Astrocyte (in vitro differentiated cells and primary cell): ENCODE results near the gene CADPS. TPM values are rescaled to one million over a fixed set of nuclear protein-coding genes. Genes with fewer than 3 reads are reported as not detected.

Experiments used
- DNase-seq: peaks from one replicate; pipeline ENCODE4 v3.0.0-alpha.2; 2010; ENCODE audit warnings: low read depth
- FAIRE-seq: peaks from 2 replicates; lab custom pipeline; 2011; peaks lifted over from hg19 to GRCh38; lab: Jason Lieb, UNC
- H2AFZ ChIP-seq: 2 replicates; pipeline ENCODE4 v1.6.0; 2012; ENCODE audit warnings: low read depth, low read length, inconsistent platforms
- H3K27ac ChIP-seq: 2 replicates; pipeline ENCODE4 v1.5.1; 2011; ENCODE audit warnings: low read depth, low read length, inconsistent platforms
- H3K27me3 ChIP-seq: 2 replicates; pipeline ENCODE4 v1.6.0; 2011; ENCODE audit warnings: low read length, inconsistent platforms; ENCODE audit not compliant: insufficient read depth
- H3K36me3 ChIP-seq: 2 replicates; pipeline ENCODE4 v1.5.1; 2011; ENCODE audit warnings: low read length, inconsistent platforms; ENCODE audit not compliant: insufficient read depth
- H3K4me1 ChIP-seq: 2 replicates; pipeline ENCODE4 v1.5.1; 2011; ENCODE audit warnings: low read length, inconsistent platforms; ENCODE audit not compliant: insufficient read depth
- H3K4me2 ChIP-seq: 2 replicates; pipeline ENCODE4 v1.6.0; 2012; ENCODE audit warnings: low read length, inconsistent platforms
- H3K4me3 ChIP-seq: 2 replicates; pipeline ENCODE4 v1.5.1; 2011; ENCODE audit warnings: low read depth, mild to moderate bottlenecking, low read length, inconsistent platforms; ENCODE audit not compliant: insufficient read depth
- H3K79me2 ChIP-seq: 2 replicates; pipeline ENCODE4 v1.6.0; 2012; ENCODE audit warnings: mild to moderate bottlenecking, low read length, inconsistent platforms; ENCODE audit not compliant: insufficient read depth
- H3K9ac ChIP-seq: 2 replicates; pipeline ENCODE4 v1.6.0; 2012; ENCODE audit warnings: mild to moderate bottlenecking, low read length, inconsistent platforms
- H3K9me3 ChIP-seq: 2 replicates; pipeline ENCODE4 v1.5.1; 2012; ENCODE audit warnings: low read depth, mild to moderate bottlenecking, low read length, inconsistent platforms; ENCODE audit not compliant: insufficient read depth
- H4K20me1 ChIP-seq: 2 replicates; pipeline ENCODE4 v1.6.0; 2012; ENCODE audit warnings: low read length, inconsistent platforms; ENCODE audit not compliant: insufficient read depth
- H3K27ac Mint-ChIP-seq: one replicate; pipeline ENCODE4 v1.8.0; 2021; ENCODE audit warnings: mild to moderate bottlenecking, mixed read lengths; ENCODE audit not compliant: unreplicated experiment
- H3K27me3 Mint-ChIP-seq: one replicate; pipeline ENCODE4 v1.8.0; 2021; ENCODE audit warnings: low read depth, mixed read lengths; ENCODE audit not compliant: unreplicated experiment
- H3K36me3 Mint-ChIP-seq: one replicate; pipeline ENCODE4 v1.8.0; 2021; ENCODE audit warnings: low read depth, mixed read lengths; ENCODE audit not compliant: unreplicated experiment
- H3K4me1 Mint-ChIP-seq: one replicate; pipeline ENCODE4 v1.8.0; 2021; ENCODE audit warnings: low read depth, mixed read lengths; ENCODE audit not compliant: unreplicated experiment
- H3K4me3 Mint-ChIP-seq: one replicate; pipeline ENCODE4 v1.8.0; 2021; ENCODE audit warnings: mild to moderate bottlenecking, moderate library complexity, mixed read lengths; ENCODE audit not compliant: unreplicated experiment
- H3K9me3 Mint-ChIP-seq: one replicate; pipeline ENCODE4 v1.8.0; 2021; ENCODE audit warnings: mild to moderate bottlenecking, mixed read lengths; ENCODE audit not compliant: unreplicated experiment
- EZH2 ChIP-seq: IDR thresholded peaks from 2 replicates; pipeline ENCODE4 v1.6.1; 2012; ENCODE audit warnings: mild to moderate bottlenecking, low read length, inconsistent platforms; ENCODE audit not compliant: insufficient read depth
- total RNA-seq: library from RNA; stranded (reverse); gene quantifications from 2 replicates; pipeline ENCODE4 v1.2.1, GENCODE V29; 2021
- TF ChIP-seq, protein P1 (sequence below): IDR thresholded peaks from 2 replicates; pipeline ENCODE4 v1.5.1; 2011; ENCODE audit warnings: low read depth, mild to moderate bottlenecking, inconsistent platforms, low read length, moderate library complexity; ENCODE audit not compliant: insufficient read depth

Gene CADPS
- total RNA-seq, 1 donor from 2014 or later: 5.4 TPM

DNA sequence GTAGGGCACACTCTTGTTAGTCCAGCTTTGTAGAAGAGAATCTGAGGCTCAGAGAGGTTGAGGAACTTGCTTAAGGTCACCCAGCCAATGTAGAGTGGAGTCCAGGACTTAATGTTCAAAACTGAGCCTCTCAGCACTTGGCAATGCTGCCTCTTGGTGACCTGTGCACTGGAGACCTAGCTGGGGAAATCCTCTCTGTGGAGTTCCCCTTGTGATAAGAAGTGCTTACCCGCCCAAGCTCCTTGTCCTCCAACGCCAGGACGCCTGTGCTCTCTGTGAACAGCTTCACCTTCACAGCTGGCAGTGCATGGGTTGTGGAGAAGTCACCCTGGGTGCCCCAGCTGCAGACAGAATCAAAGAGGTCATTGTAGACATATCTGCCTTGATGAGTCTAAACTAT lies 282.8 kb downstream of the CADPS start:
- peaks cover 2% of the 10 kb centered on the region for H3K27me3 Mint-ChIP-seq

DNA sequence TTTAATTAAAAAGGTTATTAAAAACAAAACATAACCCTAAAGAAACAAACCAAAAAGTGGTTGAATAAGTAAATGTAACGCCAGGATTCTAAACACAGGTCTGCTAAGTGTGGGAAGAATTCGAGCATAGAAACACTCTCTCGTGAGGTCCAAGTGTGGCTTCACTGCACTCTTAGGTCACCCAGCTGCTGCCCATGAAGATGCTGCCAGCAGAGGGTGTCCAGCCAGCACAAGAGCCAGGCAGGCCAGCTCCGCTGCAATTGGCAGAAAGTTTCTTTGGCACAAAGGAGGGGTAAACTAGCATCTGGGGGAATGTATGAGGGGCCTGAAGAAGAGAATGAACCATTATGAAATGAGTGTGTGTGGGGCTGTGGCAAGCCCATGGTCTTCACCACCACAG lies 286.1 kb downstream of the CADPS start:
- peaks cover 25% of the 10 kb centered on the region for H3K4me1 Mint-ChIP-seq
- no peak for TF ChIP-seq EZH2
- TF ChIP-seq, protein P1, sequence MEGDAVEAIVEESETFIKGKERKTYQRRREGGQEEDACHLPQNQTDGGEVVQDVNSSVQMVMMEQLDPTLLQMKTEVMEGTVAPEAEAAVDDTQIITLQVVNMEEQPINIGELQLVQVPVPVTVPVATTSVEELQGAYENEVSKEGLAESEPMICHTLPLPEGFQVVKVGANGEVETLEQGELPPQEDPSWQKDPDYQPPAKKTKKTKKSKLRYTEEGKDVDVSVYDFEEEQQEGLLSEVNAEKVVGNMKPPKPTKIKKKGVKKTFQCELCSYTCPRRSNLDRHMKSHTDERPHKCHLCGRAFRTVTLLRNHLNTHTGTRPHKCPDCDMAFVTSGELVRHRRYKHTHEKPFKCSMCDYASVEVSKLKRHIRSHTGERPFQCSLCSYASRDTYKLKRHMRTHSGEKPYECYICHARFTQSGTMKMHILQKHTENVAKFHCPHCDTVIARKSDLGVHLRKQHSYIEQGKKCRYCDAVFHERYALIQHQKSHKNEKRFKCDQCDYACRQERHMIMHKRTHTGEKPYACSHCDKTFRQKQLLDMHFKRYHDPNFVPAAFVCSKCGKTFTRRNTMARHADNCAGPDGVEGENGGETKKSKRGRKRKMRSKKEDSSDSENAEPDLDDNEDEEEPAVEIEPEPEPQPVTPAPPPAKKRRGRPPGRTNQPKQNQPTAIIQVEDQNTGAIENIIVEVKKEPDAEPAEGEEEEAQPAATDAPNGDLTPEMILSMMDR: no peak
- no peak for FAIRE-seq

More for the DNA sequence above, 282.8 kb downstream of the CADPS start:
- peaks cover 2% of the 10 kb centered on the region for H3K36me3 Mint-ChIP-seq
- peaks cover 10% of the 10 kb centered on the region for H3K4me1 Mint-ChIP-seq
- H3K4me3 Mint-ChIP-seq: no peak overlapping the region
- H3K4me1 ChIP-seq: peaks cover 10% of the 10 kb centered on the region
- no peaks in the 10 kb centered on the region for H3K36me3 ChIP-seq
- H3K27me3 ChIP-seq: no peaks in the 10 kb centered on the region
- H3K9ac ChIP-seq: no peak overlapping the region
- H3K9me3 ChIP-seq: no peaks in the 10 kb centered on the region
- no peak for DNase-seq
- no peak overlapping the region for H3K27ac Mint-ChIP-seq
- no peaks in the 10 kb centered on the region for H3K79me2 ChIP-seq
- no peaks in the 10 kb centered on the region for H4K20me1 ChIP-seq
- no peak overlapping the region for H3K4me3 ChIP-seq
- H3K9me3 Mint-ChIP-seq: no peaks in the 10 kb centered on the region
- no peak for TF ChIP-seq EZH2
- TF ChIP-seq, protein P1: no peak
- H2AFZ ChIP-seq: no peak overlapping the region
- H3K4me2 ChIP-seq: no peak overlapping the region
- H3K27ac ChIP-seq: no peak overlapping the region
- FAIRE-seq: no peak

DNA sequence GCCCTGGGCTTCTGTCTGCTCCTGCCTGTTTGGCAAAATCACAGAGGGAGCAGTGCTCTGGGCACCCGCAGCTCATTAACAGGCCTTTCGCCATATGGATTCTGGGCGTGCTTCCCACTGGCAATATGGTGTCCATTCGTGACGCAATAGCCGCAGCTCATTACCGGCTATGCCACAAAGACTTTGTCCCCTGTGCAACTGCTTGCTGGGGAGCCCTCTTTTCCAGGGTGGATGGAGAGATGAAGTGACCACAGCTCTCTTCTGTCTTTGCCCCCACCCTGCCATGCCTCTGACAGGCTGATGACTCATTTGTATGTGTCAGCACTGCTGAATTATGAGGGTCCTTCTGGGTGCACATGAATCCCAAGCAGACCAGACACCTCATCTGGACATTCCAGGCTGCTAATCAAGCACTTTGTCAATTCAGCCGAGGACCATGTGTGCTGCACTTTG lies 287.6 kb downstream of the CADPS start:
- H2AFZ ChIP-seq: peak overlapping the region; percentile 48
- FAIRE-seq: peak; percentile 99
- peak overlapping the region; percentile 62 for H3K4me2 ChIP-seq
- Mint-ChIP-seq H3K36me3 (peaks cover 2% of the 10 kb centered on the region), H3K4me1 (peaks cover 25% of the 10 kb centered on the region), H3K27ac (peak overlapping the region; percentile 83), H3K4me3 (no peak overlapping the region), H3K9me3 (no peaks in the 10 kb centered on the region), H3K27me3 (peaks cover 2% of the 10 kb centered on the region)
- no peaks in the 10 kb centered on the region for H3K27me3 ChIP-seq
- DNase-seq: peak; percentile 98
- H3K79me2 ChIP-seq: no peaks in the 10 kb centered on the region
- H3K4me1 ChIP-seq: peaks cover 27% of the 10 kb centered on the region
- no peaks in the 10 kb centered on the region for H4K20me1 ChIP-seq
- no peak overlapping the region for H3K4me3 ChIP-seq
- no peaks in the 10 kb centered on the region for H3K36me3 ChIP-seq
- H3K9me3 ChIP-seq: no peaks in the 10 kb centered on the region
- H3K9ac ChIP-seq: peak overlapping the region; percentile 72
- TF ChIP-seq, protein P1: no peak
- TF ChIP-seq EZH2: no peak
- H3K27ac ChIP-seq: peak overlapping the region; percentile 92

More for the DNA sequence above, 286.1 kb downstream of the CADPS start:
- peaks cover 2% of the 10 kb centered on the region for H3K27me3 Mint-ChIP-seq
- H3K4me3 Mint-ChIP-seq: no peak overlapping the region
- Histone ChIP-seq H3K4me3 (no peak overlapping the region), H3K9ac (no peak overlapping the region), H4K20me1 (no peaks in the 10 kb centered on the region), H3K4me2 (no peak overlapping the region), H3K27ac (no peak overlapping the region), H3K79me2 (no peaks in the 10 kb centered on the region), H3K4me1 (peaks cover 27% of the 10 kb centered on the region), H3K9me3 (no peaks in the 10 kb centered on the region), H3K36me3 (no peaks in the 10 kb centered on the region), H3K27me3 (no peaks in the 10 kb centered on the region), H2AFZ (no peak overlapping the region)
- peaks cover 2% of the 10 kb centered on the region for H3K36me3 Mint-ChIP-seq
- H3K27ac Mint-ChIP-seq: no peak overlapping the region
- no peak for DNase-seq
- H3K9me3 Mint-ChIP-seq: no peaks in the 10 kb centered on the region
